Smooth muscle cell (in vitro differentiated cells): ENCODE results near the gene MMRN2. TPM values are rescaled to one million over a fixed set of nuclear protein-coding genes. Genes with fewer than 3 reads are reported as not detected.

ENCODE experiments used
- DNase-seq: peaks from one replicate; lab custom pipeline; 2025; ENCODE audit not compliant: unreplicated experiment; lab: John Stamatoyannopoulos, UW
- H2AFZ ChIP-seq: fragments of 200-600 bp; sonication (generic); 2 replicates; pipeline ENCODE4 v1.6.0; 2016; ENCODE audit warnings: antibody characterized with exemption, low read depth, mild to moderate bottlenecking
- H3F3A ChIP-seq: fragments of 200-600 bp; sonication (generic); 2 replicates; pipeline ENCODE4 v1.6.0; 2017; ENCODE audit warnings: antibody characterized with exemption, low read depth
- H3K27ac ChIP-seq: fragments of 200-600 bp; sonication (generic); 2 replicates; pipeline ENCODE4 v1.5.1; 2016; ENCODE audit warnings: low read depth, mild to moderate bottlenecking
- H3K27me3 ChIP-seq: fragments of 200-600 bp; sonication (generic); 2 replicates; pipeline ENCODE4 v1.6.1; 2016; ENCODE audit warnings: low read depth, mild to moderate bottlenecking
- H3K36me3 ChIP-seq: fragments of 200-600 bp; sonication (generic); 2 replicates; pipeline ENCODE4 v1.5.1; 2016; ENCODE audit warnings: low read depth
- H3K4me1 ChIP-seq: fragments of 200-600 bp; sonication (generic); 2 replicates; pipeline ENCODE4 v1.5.1; 2016; ENCODE audit warnings: low read depth
- H3K4me2 ChIP-seq: fragments of 200-600 bp; sonication (generic); 2 replicates; pipeline ENCODE4 v1.6.0; 2016; ENCODE audit warnings: mild to moderate bottlenecking
- H3K4me3 ChIP-seq: fragments of 200-600 bp; sonication (generic); 2 replicates; pipeline ENCODE4 v1.5.1; 2016; ENCODE audit warnings: mild to moderate bottlenecking
- H3K79me2 ChIP-seq: fragments of 200-600 bp; sonication (generic); 2 replicates; pipeline ENCODE4 v1.6.0; 2016; ENCODE audit warnings: low read depth, mild to moderate bottlenecking
- H3K9ac ChIP-seq: fragments of 200-600 bp; sonication (generic); 2 replicates; pipeline ENCODE4 v1.6.0; 2016; ENCODE audit warnings: low read depth
- H3K9me3 ChIP-seq: fragments of 200-600 bp; sonication (generic); replicated peaks from 2 replicates; pipeline ENCODE4 v1.5.1; 2016; ENCODE audit warnings: low read depth
- H4K20me1 ChIP-seq: fragments of 200-600 bp; sonication (generic); 2 replicates; pipeline ENCODE4 v1.6.0; 2016; ENCODE audit warnings: low read depth
- WGBS: methylation state at CpG from one replicate; pipeline ENCODE4 v1.1.7; 2016; ENCODE audit warnings: low lambda C conversion rate; 5-methylcytosine and 5-hydroxymethylcytosine counted together
- polyA plus RNA-seq: library from polyadenylated mRNA; unstranded; fragments of >200 nt; fragmentation: Nextera tagmentation; extraction: Ambion mirVana; gene quantifications from 2 replicates; pipeline ENCODE4 v1.2.1, GENCODE V29; 2016
- total RNA-seq: library from RNA; depleted of rRNA; stranded (reverse); fragments of >200 nt; gene quantifications from 2 replicates; pipeline ENCODE4 v1.2.3, GENCODE V29; 2014
- TF ChIP-seq, protein P1 (sequence below): fragments of 200-600 bp; sonication (generic); IDR thresholded peaks from 2 replicates; pipeline ENCODE4 v1.5.1; 2017; ENCODE audit warnings: borderline replicate concordance, mild to moderate bottlenecking, antibody characterized with exemption; ENCODE audit not compliant: insufficient read depth, poor library complexity, severe bottlenecking

Gene MMRN2
- total and polyA plus RNA-seq, 2 experiments from 2014 or later: 0.09 to 0.16 TPM

DNA sequence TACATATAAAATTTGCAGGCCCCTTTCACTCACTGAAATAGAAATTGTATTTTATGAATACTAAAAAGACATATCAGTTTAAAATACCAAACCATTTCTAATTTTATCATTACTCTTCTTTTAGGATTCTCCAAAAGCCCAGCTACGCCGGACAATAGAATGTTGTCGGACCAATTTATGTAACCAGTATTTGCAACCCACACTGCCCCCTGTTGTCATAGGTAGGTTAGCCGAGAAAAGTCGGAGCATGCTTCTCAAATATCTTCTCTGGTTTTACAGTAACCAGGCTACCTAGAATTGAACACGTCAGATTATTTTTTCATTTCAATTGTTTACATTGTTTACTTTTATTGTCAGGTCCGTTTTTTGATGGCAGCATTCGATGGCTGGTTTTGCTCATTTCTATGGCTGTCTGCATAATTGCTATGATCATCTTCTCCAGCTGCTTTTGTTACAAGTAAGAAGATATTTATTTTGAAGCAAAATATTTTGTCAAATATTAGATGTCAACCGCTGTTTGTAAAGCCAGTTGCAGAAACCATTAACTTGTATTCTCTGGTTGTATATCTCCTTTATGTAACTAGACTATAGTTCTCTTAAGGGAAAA, 57.6 kb downstream of the MMRN2 start:
- no peak overlapping the region for H3K27ac ChIP-seq
- no peak overlapping the region for H2AFZ ChIP-seq
- peaks cover 9% of the 10 kb centered on the region for H3F3A ChIP-seq
- H3K27me3 ChIP-seq: no peaks in the 10 kb centered on the region
- H3K4me2 ChIP-seq: peak overlapping the region; percentile 17
- H3K79me2 ChIP-seq: no peaks in the 10 kb centered on the region
- H3K36me3 ChIP-seq: peaks cover 21% of the 10 kb centered on the region
- H3K4me1 ChIP-seq: peaks cover 11% of the 10 kb centered on the region
- no peak overlapping the region for H3K4me3 ChIP-seq
- TF ChIP-seq, protein P1, sequence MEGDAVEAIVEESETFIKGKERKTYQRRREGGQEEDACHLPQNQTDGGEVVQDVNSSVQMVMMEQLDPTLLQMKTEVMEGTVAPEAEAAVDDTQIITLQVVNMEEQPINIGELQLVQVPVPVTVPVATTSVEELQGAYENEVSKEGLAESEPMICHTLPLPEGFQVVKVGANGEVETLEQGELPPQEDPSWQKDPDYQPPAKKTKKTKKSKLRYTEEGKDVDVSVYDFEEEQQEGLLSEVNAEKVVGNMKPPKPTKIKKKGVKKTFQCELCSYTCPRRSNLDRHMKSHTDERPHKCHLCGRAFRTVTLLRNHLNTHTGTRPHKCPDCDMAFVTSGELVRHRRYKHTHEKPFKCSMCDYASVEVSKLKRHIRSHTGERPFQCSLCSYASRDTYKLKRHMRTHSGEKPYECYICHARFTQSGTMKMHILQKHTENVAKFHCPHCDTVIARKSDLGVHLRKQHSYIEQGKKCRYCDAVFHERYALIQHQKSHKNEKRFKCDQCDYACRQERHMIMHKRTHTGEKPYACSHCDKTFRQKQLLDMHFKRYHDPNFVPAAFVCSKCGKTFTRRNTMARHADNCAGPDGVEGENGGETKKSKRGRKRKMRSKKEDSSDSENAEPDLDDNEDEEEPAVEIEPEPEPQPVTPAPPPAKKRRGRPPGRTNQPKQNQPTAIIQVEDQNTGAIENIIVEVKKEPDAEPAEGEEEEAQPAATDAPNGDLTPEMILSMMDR: peak; percentile 74
- 44% methylated on average over 9 of the region's 9 CpGs for WGBS
- no peak overlapping the region for H3K9ac ChIP-seq
- no peaks in the 10 kb centered on the region for H3K9me3 ChIP-seq
- no peak for DNase-seq
- no peaks in the 10 kb centered on the region for H4K20me1 ChIP-seq

DNA sequence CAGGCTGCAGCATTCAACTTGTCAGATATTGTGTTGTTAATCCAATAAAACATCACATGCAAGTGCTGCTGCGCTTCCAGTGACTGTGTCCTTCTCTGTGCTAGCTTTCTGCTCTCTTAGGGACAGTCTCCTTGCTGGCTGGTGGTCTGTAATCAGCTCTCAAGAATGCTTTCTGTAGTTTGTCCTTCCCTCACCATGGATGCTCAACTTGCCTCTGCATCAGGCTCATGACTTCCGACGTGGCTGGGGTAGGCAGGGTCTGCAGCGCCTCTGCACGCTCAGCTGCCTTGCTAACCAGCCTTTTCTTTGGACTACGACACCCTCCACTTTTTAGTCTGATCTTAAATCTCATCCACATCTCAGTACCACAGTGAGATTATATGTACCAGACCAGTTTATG, 58.3 kb downstream of the MMRN2 start:
- H2AFZ ChIP-seq: no peak overlapping the region
- TF ChIP-seq, protein P1: no peak
- no peaks in the 10 kb centered on the region for H4K20me1 ChIP-seq
- H3K9ac ChIP-seq: no peak overlapping the region
- no peak overlapping the region for H3K27ac ChIP-seq
- H3K4me3 ChIP-seq: no peak overlapping the region
- no peak for DNase-seq
- peaks cover 9% of the 10 kb centered on the region for H3F3A ChIP-seq
- H3K36me3 ChIP-seq: peaks cover 16% of the 10 kb centered on the region
- H3K79me2 ChIP-seq: no peaks in the 10 kb centered on the region
- H3K27me3 ChIP-seq: no peaks in the 10 kb centered on the region
- peaks cover 11% of the 10 kb centered on the region for H3K4me1 ChIP-seq
- H3K4me2 ChIP-seq: peak overlapping the region; percentile 17
- H3K9me3 ChIP-seq: no peaks in the 10 kb centered on the region
- WGBS: 59% methylated on average over 6 of the region's 6 CpGs

DNA sequence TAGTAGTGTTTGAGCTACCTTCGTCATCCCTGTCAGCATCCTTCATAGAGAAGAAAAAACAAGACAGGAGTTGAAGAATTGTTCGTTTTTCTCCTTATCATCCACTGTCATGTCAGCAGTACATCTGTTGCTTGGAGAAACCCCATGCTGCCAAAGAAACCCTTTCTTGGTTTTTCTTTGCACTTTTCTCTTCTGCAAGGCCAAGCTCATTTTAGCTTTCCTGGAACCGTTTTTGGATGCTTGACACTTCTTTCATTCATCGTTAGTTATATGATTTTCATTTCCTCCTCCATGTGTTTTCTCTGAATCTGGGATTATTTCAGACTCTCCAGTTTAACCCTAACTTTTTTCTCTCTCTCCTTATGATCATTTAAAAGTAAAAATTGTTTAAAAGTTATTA, 58.9 kb downstream of the MMRN2 start:
- H3K36me3 ChIP-seq: peaks cover 10% of the 10 kb centered on the region
- TF ChIP-seq, protein P1: no peak
- 86% methylated on average over 4 of the region's 4 CpGs for WGBS
- no peaks in the 10 kb centered on the region for H4K20me1 ChIP-seq
- no peaks in the 10 kb centered on the region for H3K27me3 ChIP-seq
- no peak overlapping the region for H3K9ac ChIP-seq
- no peaks in the 10 kb centered on the region for H3K9me3 ChIP-seq
- H3K4me1 ChIP-seq: peaks cover 11% of the 10 kb centered on the region
- H3F3A ChIP-seq: peaks cover 9% of the 10 kb centered on the region
- H3K4me2 ChIP-seq: no peak overlapping the region
- no peaks in the 10 kb centered on the region for H3K79me2 ChIP-seq
- DNase-seq: no peak
- no peak overlapping the region for H2AFZ ChIP-seq
- no peak overlapping the region for H3K27ac ChIP-seq
- H3K4me3 ChIP-seq: no peak overlapping the region

DNA sequence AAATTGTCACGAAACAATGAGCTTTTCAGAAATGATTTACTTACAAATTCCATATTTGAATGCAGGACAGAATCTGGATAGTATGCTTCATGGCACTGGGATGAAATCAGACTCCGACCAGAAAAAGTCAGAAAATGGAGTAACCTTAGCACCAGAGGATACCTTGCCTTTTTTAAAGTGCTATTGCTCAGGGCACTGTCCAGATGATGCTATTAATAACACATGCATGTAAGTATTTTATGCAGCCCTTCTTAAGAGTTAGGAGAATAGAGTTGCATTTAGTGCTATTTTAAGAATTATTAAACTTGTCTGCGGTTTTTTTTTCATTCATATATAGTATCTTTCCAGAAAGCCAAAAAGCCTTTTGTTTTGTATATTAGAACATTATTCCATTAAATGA, 67.4 kb downstream of the MMRN2 start:
- DNase-seq: no peak
- H2AFZ ChIP-seq: no peak overlapping the region
- H3K79me2 ChIP-seq: peaks cover 23% of the 10 kb centered on the region
- H3K4me2 ChIP-seq: no peak overlapping the region
- no peaks in the 10 kb centered on the region for H3K9me3 ChIP-seq
- no peaks in the 10 kb centered on the region for H3K4me1 ChIP-seq
- H3K36me3 ChIP-seq: peaks cover 4% of the 10 kb centered on the region
- no peak overlapping the region for H3K9ac ChIP-seq
- no peak overlapping the region for H3K4me3 ChIP-seq
- H3K27me3 ChIP-seq: no peaks in the 10 kb centered on the region
- H3F3A ChIP-seq: no peaks in the 10 kb centered on the region
- TF ChIP-seq, protein P1: no peak
- no peak overlapping the region for H3K27ac ChIP-seq
- peaks cover 13% of the 10 kb centered on the region for H4K20me1 ChIP-seq
- WGBS: 64% methylated on average over 3 of the region's 3 CpGs
